Activated CD4-positive, alpha-beta T cell treated with anti-CD3 and anti-CD28 coated beads, Interleukin-2, Interleukin-6, amounts not matched to agents 100 ng/mL and 50 ng/mL, durations not matched to agents 16 hours and 8 hours (primary cell): Measurements from ENCODE around the gene SLC9A8.
A peak's percentile ranks its signal among the peaks of the same experiment; 100 is the strongest.
"Not testable (repeated sequence)": the region's sequence is repeated elsewhere in the genome, so short reads cannot be mapped to it uniquely, and the experiment has no call there.

Source experiments
- DNase-seq: peaks from one replicate; pipeline ENCODE4 v3.0.0-alpha.2; 2020

SLC9A8 gene

GRCh38 chr20:49880724-49881445 is 68.3 kb downstream of the SLC9A8 start:
- no peak for DNase-seq

DNA sequence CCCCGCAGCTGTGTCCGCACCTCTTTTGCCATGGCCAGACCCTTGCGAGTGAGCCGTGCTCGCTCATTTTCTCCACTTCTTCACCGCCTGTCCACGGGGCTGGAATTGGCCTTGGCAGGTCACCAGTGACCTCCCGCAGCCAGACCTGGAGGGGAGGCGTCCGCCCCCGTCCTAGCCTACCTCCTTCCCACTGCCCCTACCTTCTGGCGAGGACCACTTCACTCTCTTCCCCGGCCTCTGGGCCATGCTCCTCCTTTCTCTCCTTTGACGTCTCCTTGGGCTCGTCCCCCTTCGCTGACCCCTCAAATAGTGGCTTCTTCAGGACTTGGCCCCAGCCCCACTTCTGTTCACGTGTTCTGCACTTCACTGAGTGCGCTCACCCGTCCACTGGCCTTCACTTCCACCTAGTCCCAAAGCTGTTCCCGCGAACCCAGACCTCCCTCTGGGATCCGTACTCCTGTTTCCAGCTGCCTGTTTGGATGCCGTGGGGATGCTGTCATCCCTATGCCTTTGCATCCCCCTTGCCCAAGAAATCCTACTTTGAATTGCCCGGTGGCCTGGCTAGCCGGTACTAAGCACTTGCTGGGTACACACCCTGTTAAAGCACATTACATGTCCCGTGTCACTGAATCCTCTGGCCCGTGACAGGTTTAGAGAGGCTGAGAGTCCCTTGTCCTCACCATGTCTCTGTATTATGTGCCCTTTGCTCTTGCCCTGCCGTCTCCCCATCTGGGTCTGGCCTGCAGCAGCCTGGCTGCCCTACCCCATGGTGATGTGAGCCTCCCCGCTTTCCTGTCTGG is 69.7 kb downstream of the SLC9A8 start:
- no peak for DNase-seq

DNA sequence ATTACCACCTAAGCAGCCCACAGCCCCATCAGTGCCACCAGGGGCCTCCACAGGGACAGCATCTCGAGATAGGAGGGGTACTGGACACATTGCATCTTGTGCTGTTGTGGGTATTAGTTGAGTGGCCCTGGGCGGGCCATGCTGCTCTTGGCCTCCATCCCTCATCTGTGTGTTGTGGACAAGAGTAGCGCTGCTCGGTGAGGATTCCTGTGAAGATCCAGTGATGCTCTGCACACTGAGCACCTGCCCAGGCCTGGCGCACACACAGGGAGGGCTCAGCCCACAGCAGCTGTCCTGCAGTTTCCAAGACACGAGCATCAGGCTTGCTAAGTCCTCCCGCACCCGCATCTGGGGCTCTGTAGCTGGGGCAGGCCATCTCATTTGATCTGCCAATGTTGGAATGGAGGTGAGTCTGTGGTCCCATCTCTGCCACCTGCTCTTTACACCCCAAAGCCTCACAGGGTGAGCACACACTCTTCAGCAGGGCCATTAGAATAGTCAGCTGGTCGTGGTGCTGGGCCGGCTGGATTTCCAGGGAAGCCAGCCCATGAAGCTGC is 70.7 kb downstream of the SLC9A8 start:
- no peak for DNase-seq

GRCh38 chr20:49885558-49886332 is 73.1 kb downstream of the SLC9A8 start:
- no peak for DNase-seq

DNA sequence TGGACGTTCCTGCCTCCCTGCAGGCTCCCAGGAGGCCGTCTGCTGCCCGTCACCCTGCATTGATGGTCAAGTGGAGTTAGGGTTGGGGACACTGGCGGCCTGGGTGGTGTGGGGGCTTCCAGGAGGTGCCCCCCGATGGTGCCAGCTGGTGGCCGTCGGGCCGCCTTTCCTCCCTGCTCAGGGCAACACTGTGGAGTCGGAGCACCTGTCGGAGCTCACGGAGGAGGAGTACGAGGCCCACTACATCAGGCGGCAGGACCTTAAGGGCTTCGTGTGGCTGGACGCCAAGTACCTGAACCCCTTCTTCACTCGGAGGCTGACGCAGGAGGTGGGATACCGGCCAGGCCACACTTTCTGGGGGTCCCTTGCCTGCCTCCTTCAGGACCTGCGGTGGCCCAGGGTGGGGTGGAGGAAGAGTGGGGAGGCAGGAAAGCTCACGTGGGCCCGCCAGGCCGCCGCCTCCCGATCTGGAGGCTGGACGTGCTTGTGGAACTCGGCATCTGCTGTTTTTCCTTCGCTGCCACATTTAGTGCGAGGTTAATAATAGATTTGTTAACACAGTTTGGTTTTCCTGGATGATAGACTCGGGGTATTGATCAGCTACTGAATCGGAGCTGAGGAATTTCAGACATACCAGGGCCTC is 74.1 kb downstream of the SLC9A8 start:
- DNase-seq: no peak

DNA sequence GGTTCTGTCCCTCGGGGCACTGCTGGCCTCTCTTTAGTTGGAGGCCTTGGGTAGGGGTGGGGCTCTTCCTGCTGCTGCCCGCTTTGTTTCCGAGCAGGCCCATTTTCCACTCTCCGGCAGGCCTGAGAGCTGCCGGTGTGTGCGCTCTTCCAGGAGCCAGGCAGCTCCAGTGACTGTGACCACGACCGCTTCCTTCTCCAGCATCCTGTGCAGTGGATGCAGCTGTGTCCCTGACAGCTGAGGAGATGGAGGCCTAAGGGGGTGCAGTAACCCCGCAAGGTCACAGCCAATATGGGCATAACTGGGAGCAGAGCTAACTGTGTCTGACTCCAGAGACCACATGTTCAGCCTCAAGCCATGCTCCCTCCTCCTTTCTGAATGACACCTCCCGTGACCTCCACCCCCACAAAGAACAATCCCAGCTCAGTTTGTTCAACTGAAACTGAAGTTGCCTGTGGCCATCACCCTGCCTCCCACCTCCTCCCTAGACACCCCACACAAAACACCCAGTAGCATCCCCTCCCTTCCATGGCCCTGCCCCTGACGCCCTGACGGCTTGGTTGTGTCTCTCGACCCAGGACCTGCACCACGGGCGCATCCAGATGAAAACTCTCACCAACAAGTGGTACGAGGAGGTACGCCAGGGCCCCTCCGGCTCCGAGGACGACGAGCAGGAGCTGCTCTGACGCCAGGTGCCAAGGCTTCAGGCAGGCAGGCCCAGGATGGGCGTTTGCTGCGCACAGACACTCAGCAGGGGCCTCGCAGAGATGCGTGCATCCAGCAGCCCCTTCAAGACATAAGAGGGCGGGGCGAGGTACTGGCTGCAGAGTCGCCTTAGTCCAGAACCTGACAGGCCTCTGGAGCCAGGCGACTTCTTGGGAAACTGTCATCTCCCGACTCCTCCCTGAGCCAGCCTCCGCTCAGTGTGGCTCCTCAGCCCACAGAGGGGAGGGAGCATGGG is 74.9 kb downstream of the SLC9A8 start:
- DNase-seq: no peak

GRCh38 chr20:49888212-49889000 is 75.8 kb downstream of the SLC9A8 start:
- peak; percentile 72 for DNase-seq

DNA sequence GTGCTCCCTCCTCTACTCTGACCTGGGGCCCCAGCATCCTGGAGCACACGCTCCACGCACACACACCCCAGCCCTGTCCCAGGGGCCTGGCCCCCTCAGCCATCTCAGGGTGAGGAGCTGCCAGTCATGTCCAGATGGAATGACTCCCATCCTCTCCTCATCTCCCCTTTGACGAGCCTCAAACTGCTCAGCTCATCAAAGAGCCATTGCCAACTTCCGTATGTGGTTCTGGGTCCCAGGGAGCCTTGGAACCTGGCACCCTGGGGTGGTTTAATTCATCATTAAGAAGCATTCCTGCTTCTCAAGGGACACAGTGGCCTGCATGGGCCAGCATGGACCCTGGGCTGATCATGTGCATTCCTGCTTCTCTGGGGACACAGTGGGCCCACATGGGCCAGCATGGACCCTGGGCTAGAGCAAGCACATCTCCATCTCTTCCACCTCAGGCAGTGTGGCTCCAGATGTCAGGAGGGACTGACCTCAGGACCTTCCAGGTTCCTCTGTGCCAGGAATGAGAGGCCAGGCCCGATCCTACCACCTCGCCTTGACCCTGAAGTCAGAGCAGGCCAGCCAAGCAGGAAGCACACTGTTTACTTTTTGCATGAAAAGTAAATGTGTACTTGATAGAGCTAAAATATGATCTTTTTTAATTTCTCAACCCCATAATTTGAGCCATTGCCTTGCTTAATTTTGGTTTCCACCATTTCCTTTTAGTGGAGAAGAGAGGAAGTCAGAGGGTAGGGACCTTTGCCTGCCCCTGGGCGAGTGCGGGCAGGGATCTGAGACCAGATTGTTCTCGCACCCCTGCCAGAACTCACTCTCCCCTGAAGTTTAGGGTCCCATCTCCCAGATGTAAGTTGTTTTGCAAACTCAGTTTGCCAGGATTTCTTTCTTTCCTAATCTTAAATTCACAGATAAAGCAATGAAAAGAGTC is 76.6 kb downstream of the SLC9A8 start:
- no peak for DNase-seq

- DNase-seq: no peak
These were observed 77.3 kb downstream of the SLC9A8 start for GRCh38 chr20:49889935-49890333.

DNA sequence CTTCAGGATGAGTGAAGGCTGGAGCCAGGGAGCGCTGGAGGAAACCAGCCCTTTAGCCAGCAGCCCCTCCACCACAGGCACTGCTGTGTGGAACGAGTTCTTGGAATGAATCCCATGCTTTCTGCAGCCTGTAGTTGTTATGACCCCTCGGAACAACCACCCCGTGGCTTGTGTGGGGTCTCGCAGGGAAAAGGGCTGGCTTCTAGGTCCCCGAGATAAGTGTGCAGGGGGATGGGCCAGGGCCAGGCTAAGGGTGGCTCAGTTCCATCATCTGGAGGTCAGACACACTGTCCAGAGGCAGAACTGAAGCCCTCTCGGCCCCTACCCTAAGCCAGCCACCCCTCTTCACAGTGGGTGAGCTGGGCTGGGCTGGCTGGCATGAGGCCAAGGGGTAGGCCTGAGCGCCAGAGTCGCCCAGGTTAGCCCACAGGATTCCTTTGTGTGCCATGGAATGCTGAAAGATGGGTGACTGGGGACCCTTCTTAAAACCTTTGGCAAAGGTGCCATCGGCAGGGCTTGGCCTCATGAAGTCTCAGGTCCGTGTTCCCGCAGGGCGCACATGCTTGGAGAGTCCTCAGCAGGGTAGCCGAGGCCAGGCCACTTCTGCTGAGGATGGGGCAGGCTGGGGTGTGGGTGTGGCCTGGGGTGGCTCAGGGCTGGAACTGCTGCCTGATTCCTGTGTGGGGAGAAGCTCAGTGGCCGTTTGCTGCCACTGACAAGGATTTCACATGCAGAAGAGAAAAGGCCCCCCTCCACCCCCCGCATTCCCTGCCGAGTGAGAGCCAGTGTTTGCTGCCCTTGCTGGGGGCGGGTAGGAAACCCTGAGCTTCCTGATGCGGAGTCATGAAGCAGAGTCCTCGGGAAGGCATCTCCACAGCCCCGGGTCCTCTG is 78.1 kb downstream of the SLC9A8 start:
- no peak for DNase-seq

GRCh38 chr20:49891476-49892110 is 79.0 kb downstream of the SLC9A8 start:
- DNase-seq: no peak

GRCh38 chr20:49892260-49892659 is 79.6 kb downstream of the SLC9A8 start:
- no peak for DNase-seq

DNA sequence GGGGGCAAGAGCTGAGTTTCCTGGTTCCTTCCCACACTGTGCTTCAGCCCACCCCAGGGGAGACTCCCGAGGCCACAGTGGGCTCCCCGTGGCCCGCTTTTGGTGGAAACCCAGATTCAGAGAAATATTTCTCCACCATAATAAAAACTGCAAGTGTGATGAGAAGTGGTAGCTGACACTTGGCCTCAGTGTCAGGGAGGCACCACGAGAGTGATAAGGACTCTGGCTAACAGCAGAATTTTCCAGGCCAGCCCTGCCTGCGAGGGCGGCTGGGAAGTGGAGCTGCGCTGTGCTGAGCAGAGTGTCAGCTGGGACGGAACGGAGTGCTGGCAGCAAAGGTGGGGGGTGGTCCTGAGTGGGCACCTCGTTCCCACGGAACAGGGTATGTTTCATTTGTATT is 80.2 kb downstream of the SLC9A8 start:
- DNase-seq: no peak

DNA sequence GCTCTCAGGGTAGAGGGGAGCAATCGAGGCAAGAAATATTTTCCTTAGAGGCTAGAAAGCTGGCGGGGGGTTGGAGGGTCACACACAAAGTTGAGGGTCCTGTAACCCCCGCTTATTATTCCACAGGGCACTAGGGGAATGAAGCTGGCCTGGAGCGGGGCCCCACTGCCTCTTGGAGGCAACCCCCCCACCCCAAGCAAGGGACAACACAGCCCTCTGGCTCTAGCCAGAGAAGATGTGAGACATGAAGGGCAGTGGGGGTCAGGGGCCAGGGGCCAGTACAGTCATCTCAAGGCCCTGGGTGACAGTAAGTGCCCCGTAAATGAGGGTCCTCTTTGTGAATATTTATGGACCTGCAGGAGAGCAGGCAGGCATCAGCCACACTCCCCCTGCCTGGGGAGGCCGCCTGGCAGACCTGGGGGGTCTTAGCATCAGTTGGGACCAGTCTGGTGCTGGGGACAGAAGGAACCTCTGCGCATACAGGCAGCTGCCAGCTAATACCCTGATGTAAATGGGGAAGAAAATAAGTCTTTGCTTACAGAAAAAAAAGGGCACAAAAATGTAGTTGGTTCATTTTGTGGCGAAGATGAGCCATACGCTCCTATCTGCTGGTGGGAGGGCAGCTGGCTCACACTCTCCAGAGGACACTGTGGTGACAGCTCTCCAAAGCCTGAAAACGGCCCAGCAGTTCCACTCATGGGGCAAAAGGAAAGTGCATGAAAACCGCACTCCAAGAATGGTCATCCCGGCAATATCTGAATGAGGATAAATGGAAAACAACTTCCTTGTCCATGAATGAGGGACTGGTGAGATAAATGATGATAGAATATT is 80.8 kb downstream of the SLC9A8 start:
- DNase-seq: peak; percentile 62

GRCh38 chr20:49894073-49894470 is 81.4 kb downstream of the SLC9A8 start:
- peak; percentile 78 for DNase-seq

- not testable (repeated sequence) for DNase-seq
These were observed 83.0 kb downstream of the SLC9A8 start for GRCh38 chr20:49895474-49896093.
